ENCODE data around the gene TTLL10.

TTLL10 gene

GRCh38 chr1:1222575-1223225 is 49.0 kb downstream of the TTLL10 start:
- no peak for DNase-seq (ENCODE audit: low read depth)
- no peak for TF ChIP-seq CTCF (IDR thresholded peaks at IDR 0.05; ENCODE audit: control insufficient read depth, insufficient read depth, low read depth, low read length, missing control alignments)
- no peak overlapping the region for H3K4me3 ChIP-seq (ENCODE audit: control insufficient read depth, low read depth, low read length)

GRCh38 chr1:1223321-1223720 is 49.6 kb downstream of the TTLL10 start:
- DNase-seq (ENCODE audit: low read depth), result no peak
- H3K4me3 ChIP-seq (ENCODE audit: control insufficient read depth, low read depth, low read length), result no peak overlapping the region
- TF ChIP-seq CTCF (IDR thresholded peaks at IDR 0.05; ENCODE audit: control insufficient read depth, insufficient read depth, low read depth, low read length, missing control alignments), result no peak

- no peak for DNase-seq (ENCODE audit: low read depth)
- no peak for TF ChIP-seq CTCF (IDR thresholded peaks at IDR 0.05; ENCODE audit: control insufficient read depth, insufficient read depth, low read depth, low read length, missing control alignments)
- no peak overlapping the region for H3K4me3 ChIP-seq (ENCODE audit: control insufficient read depth, low read depth, low read length)
These were observed 50.2 kb downstream of the TTLL10 start for GRCh38 chr1:1223891-1224290.

GRCh38 chr1:1225238-1225845 is 51.7 kb downstream of the TTLL10 start:
- TF ChIP-seq CTCF (IDR thresholded peaks at IDR 0.05; ENCODE audit: control insufficient read depth, insufficient read depth, low read depth, low read length, missing control alignments), result no peak

GRCh38 chr1:1225913-1226312 is 52.2 kb downstream of the TTLL10 start:
- no peak for DNase-seq (ENCODE audit: low read depth)
- no peak for TF ChIP-seq CTCF (IDR thresholded peaks at IDR 0.05; ENCODE audit: control insufficient read depth, insufficient read depth, low read depth, low read length, missing control alignments)
- H3K4me3 ChIP-seq (ENCODE audit: control insufficient read depth, low read depth, low read length), result no peak overlapping the region

More at GRCh38 chr1:1225238-1225845, 51.7 kb downstream of the TTLL10 start:
- DNase-seq (ENCODE audit: low read depth), result no peak
- H3K4me3 ChIP-seq (ENCODE audit: control insufficient read depth, low read depth, low read length), result no peak overlapping the region

GRCh38 chr1:1226566-1227362 is 53.1 kb downstream of the TTLL10 start:
- H3K4me3 ChIP-seq (ENCODE audit: control insufficient read depth, low read depth, low read length), result no peak overlapping the region
- TF ChIP-seq CTCF (IDR thresholded peaks at IDR 0.05; ENCODE audit: control insufficient read depth, insufficient read depth, low read depth, low read length, missing control alignments), result no peak
- DNase-seq (ENCODE audit: low read depth), result no peak

Data from AG09309 (cell line).